H9 (cell line): ENCODE data around the gene PRDM2. TPM values are rescaled to one million over a fixed set of nuclear protein-coding genes. Genes with fewer than 3 reads are reported as not detected.
A peak's percentile ranks its signal among the peaks of the same experiment; 100 is the strongest.

Experiments used
- DNase-seq: peaks from one replicate; pipeline ENCODE4 v3.0.0-alpha.2; 2017
- H2AFZ ChIP-seq: one replicate; pipeline ENCODE4 v1.6.1; 2013; ENCODE audit warnings: mild to moderate bottlenecking, low read length, control low read depth, moderate library complexity
- H2AK5ac ChIP-seq: 2 replicates; pipeline ENCODE4 v1.6.1; 2013; ENCODE audit warnings: low read length, control low read depth, mixed read lengths; ENCODE audit not compliant: insufficient read length
- H2BK120ac ChIP-seq: one replicate; pipeline ENCODE4 v1.6.1; 2013; ENCODE audit warnings: low read depth, mild to moderate bottlenecking, low read length, control low read depth, inconsistent platforms; ENCODE audit not compliant: poor library complexity, severe bottlenecking
- H2BK12ac ChIP-seq: 2 replicates; pipeline ENCODE4 v1.6.1; 2013; ENCODE audit warnings: low read length, control low read depth, mixed read lengths, low read depth; ENCODE audit not compliant: insufficient read length
- H2BK15ac ChIP-seq: 2 replicates; pipeline ENCODE4 v1.6.1; 2013; ENCODE audit warnings: low read depth, low read length, control low read depth
- H2BK20ac ChIP-seq: one replicate; pipeline ENCODE4 v1.6.1; 2013; ENCODE audit warnings: low read depth, mild to moderate bottlenecking, low read length, control low read depth, inconsistent platforms; ENCODE audit not compliant: poor library complexity, severe bottlenecking
- H2BK5ac ChIP-seq: 2 replicates; pipeline ENCODE4 v1.6.1; 2013; ENCODE audit warnings: low read length, control low read depth, mixed read lengths; ENCODE audit not compliant: insufficient read length
- H3K14ac ChIP-seq: 2 replicates; pipeline ENCODE4 v1.6.1; 2013; ENCODE audit warnings: low read length, control low read depth; ENCODE audit not compliant: insufficient read depth
- H3K18ac ChIP-seq: 2 replicates; pipeline ENCODE4 v1.6.1; 2013; ENCODE audit warnings: low read depth, mild to moderate bottlenecking, mixed read lengths, low read length, control low read depth; ENCODE audit not compliant: insufficient read length
- H3K23ac ChIP-seq: 2 replicates; pipeline ENCODE4 v1.6.1; 2013; ENCODE audit warnings: low read length, control low read depth, mixed read lengths, low read depth; ENCODE audit not compliant: insufficient read length
- H3K23me2 ChIP-seq: 2 replicates; pipeline ENCODE4 v1.6.1; 2013; ENCODE audit warnings: low read depth, mild to moderate bottlenecking, mixed read lengths, low read length, control low read depth; ENCODE audit not compliant: insufficient read length, poor library complexity, severe bottlenecking
- H3K27ac ChIP-seq: 2 replicates; pipeline ENCODE4 v1.5.1; 2013; ENCODE audit warnings: low read length, control low read depth, mixed read lengths, low read depth; ENCODE audit not compliant: insufficient read length
- H3K27me3 ChIP-seq: 2 replicates; pipeline ENCODE4 v1.6.1; 2013; ENCODE audit warnings: low read length, control low read depth, inconsistent platforms; ENCODE audit not compliant: insufficient read depth
- H3K4ac ChIP-seq: 2 replicates; pipeline ENCODE4 v1.6.1; 2013; ENCODE audit warnings: low read depth, mild to moderate bottlenecking, control low read depth, inconsistent platforms, low read length, moderate library complexity
- H3K4me1 ChIP-seq: 2 replicates; pipeline ENCODE4 v1.6.1; 2013; ENCODE audit warnings: low read length, control low read depth, inconsistent platforms; ENCODE audit not compliant: insufficient read depth
- H3K4me2 ChIP-seq: 2 replicates; pipeline ENCODE4 v1.6.1; 2013; ENCODE audit warnings: low read length, control low read depth, mixed read lengths; ENCODE audit not compliant: insufficient read length, insufficient read depth
- H3K56ac ChIP-seq: 2 replicates; pipeline ENCODE4 v1.6.1; 2013; ENCODE audit warnings: low read depth, mild to moderate bottlenecking, mixed read lengths, low read length, control low read depth; ENCODE audit not compliant: insufficient read length
- H3K79me1 ChIP-seq: 2 replicates; pipeline ENCODE4 v1.6.1; 2013; ENCODE audit warnings: low read depth, mild to moderate bottlenecking, moderate library complexity, low read length, control low read depth, inconsistent platforms; ENCODE audit not compliant: insufficient read depth, poor library complexity, severe bottlenecking
- H3K79me2 ChIP-seq: 2 replicates; pipeline ENCODE4 v1.6.1; 2013; ENCODE audit warnings: low read length, control low read depth, inconsistent platforms; ENCODE audit not compliant: insufficient read depth
- H3K9ac ChIP-seq: 2 replicates; pipeline ENCODE4 v1.6.1; 2013; ENCODE audit warnings: low read length, control low read depth, mixed read lengths; ENCODE audit not compliant: insufficient read length; ENCODE audit errors: extremely low read depth
- H3K9me3 ChIP-seq: one replicate; pipeline ENCODE4 v1.6.1; 2013; ENCODE audit warnings: low read depth, low read length, inconsistent platforms; ENCODE audit not compliant: control insufficient read depth
- H3T11ph ChIP-seq: one replicate; pipeline ENCODE4 v1.6.1; 2013; ENCODE audit warnings: mild to moderate bottlenecking, low read length, control low read depth, inconsistent platforms
- H4K20me1 ChIP-seq: one replicate; pipeline ENCODE4 v1.6.1; 2013; ENCODE audit not compliant: control insufficient read depth, insufficient read length, insufficient read depth
- H4K5ac ChIP-seq: 2 replicates; pipeline ENCODE4 v1.6.1; 2013; ENCODE audit warnings: low read depth, mild to moderate bottlenecking, mixed read lengths, low read length, control low read depth; ENCODE audit not compliant: insufficient read length
- H4K8ac ChIP-seq: replicated peaks from 2 replicates; pipeline ENCODE4 v1.6.1; 2013; ENCODE audit warnings: low read length, control low read depth, mixed read lengths, low read depth; ENCODE audit not compliant: insufficient read length
- H4K91ac ChIP-seq: 2 replicates; pipeline ENCODE4 v1.6.1; 2013; ENCODE audit warnings: low read depth, mild to moderate bottlenecking, moderate library complexity, mixed read lengths, low read length, control low read depth; ENCODE audit not compliant: insufficient read length
- H3K27ac Mint-ChIP-seq, 3 experiments: 2 replicates in 2 of 3; 3 replicates in 1 of 3; pipeline ENCODE4 v1.8.0; 2020 to 2021; ENCODE audit warnings: mixed read lengths in 3 of 3, mild to moderate bottlenecking in 1 of 3, moderate library complexity in 1 of 3
- H3K27me3 Mint-ChIP-seq: 2 replicates; pipeline ENCODE4 v1.8.0; 2021; ENCODE audit warnings: low read depth, mild to moderate bottlenecking, moderate library complexity, mixed read lengths
- H3K36me3 Mint-ChIP-seq, 3 experiments: 2 replicates in 2 of 3; 3 replicates in 1 of 3; pipeline ENCODE4 v1.8.0; 2020 to 2021; ENCODE audit warnings: low read depth in 3 of 3, mixed read lengths in 3 of 3; ENCODE audit not compliant: insufficient read depth in 1 of 3
- H3K4me1 Mint-ChIP-seq, 2 experiments: 2 replicates each; pipeline ENCODE4 v1.8.0; 2020; ENCODE audit warnings: mixed read lengths in 2 of 2
- H3K4me3 Mint-ChIP-seq, 2 experiments: 2 replicates in 1 of 2; 3 replicates in 1 of 2; pipeline ENCODE4 v1.8.0; 2020 to 2021; ENCODE audit warnings: mild to moderate bottlenecking in 2 of 2, mixed read lengths in 2 of 2, moderate library complexity in 1 of 2
- H3K9me3 Mint-ChIP-seq, 2 experiments: 2 replicates in 1 of 2; 3 replicates in 1 of 2; pipeline ENCODE4 v1.8.0; 2020; ENCODE audit warnings: mild to moderate bottlenecking in 2 of 2, mixed read lengths in 2 of 2, moderate library complexity in 1 of 2
- WGBS: extraction: QIAGEN DNeasy Blood & Tissue Kit; methylation state at CpG from one replicate; pipeline ENCODE4 v1.1.7; 2013; ENCODE audit warnings: missing lambda C conversion rate, low lambda C conversion rate, mixed read lengths; ENCODE audit not compliant: insufficient read length; ENCODE audit errors: extremely low coverage; 5-methylcytosine and 5-hydroxymethylcytosine counted together
- total RNA-seq: library from RNA; stranded (reverse); gene quantifications from 2 replicates; pipeline ENCODE4 v1.2.1, GENCODE V29; 2021
- TF ChIP-seq, protein P1 (sequence below): fragments of 200-600 bp; sonication (generic); conservative IDR thresholded peaks from 3 replicates; pipeline ENCODE4 v1.8.0; 2021; ENCODE audit warnings: antibody characterized with exemption, mild to moderate bottlenecking

The PRDM2 gene
- total RNA-seq, 1 experiment from 2014 or later = 24.5 TPM

DNA sequence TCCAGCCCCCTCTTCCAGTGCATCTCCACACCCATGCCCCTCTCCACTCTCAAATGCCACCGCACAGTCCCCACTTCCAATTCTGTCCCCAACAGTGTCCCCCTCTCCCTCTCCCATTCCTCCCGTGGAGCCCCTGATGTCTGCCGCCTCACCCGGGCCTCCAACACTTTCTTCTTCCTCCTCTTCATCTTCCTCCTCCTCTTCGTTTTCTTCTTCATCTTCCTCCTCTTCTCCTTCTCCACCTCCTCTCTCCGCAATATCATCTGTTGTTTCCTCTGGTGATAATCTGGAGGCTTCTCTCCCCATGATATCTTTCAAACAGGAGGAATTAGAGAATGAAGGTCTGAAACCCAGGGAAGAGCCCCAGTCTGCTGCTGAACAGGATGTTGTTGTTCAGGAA is 80.8 kb downstream of the PRDM2 start:
- peaks cover 10 to 47% (median 36%) of the 10 kb centered on the region in 3 experiments for H3K36me3 Mint-ChIP-seq
- H3K4me1 ChIP-seq = peaks cover 12% of the 10 kb centered on the region; the same call in 1 of the 2 replicates
- H3K23ac ChIP-seq = no peak overlapping the region
- TF ChIP-seq, protein P1, sequence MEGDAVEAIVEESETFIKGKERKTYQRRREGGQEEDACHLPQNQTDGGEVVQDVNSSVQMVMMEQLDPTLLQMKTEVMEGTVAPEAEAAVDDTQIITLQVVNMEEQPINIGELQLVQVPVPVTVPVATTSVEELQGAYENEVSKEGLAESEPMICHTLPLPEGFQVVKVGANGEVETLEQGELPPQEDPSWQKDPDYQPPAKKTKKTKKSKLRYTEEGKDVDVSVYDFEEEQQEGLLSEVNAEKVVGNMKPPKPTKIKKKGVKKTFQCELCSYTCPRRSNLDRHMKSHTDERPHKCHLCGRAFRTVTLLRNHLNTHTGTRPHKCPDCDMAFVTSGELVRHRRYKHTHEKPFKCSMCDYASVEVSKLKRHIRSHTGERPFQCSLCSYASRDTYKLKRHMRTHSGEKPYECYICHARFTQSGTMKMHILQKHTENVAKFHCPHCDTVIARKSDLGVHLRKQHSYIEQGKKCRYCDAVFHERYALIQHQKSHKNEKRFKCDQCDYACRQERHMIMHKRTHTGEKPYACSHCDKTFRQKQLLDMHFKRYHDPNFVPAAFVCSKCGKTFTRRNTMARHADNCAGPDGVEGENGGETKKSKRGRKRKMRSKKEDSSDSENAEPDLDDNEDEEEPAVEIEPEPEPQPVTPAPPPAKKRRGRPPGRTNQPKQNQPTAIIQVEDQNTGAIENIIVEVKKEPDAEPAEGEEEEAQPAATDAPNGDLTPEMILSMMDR = no peak
- H3K4me3 Mint-ChIP-seq = no peak overlapping the region
- H3K27me3 Mint-ChIP-seq = no peaks in the 10 kb centered on the region
- no peaks in the 10 kb centered on the region for H3K79me1 ChIP-seq
- no peak overlapping the region for H2AK5ac ChIP-seq
- no peak overlapping the region for H3K56ac ChIP-seq
- H3K9me3 ChIP-seq = no peaks in the 10 kb centered on the region
- no peak overlapping the region for H2BK12ac ChIP-seq
- H3K18ac ChIP-seq = no peak overlapping the region
- H4K20me1 ChIP-seq = no peaks in the 10 kb centered on the region
- no peak overlapping the region for H3K14ac ChIP-seq
- no peak overlapping the region for H2BK15ac ChIP-seq
- H3K4ac ChIP-seq = no peak overlapping the region
- H3K79me2 ChIP-seq = no peaks in the 10 kb centered on the region
- H3K27ac ChIP-seq = no peak overlapping the region
- no peaks in the 10 kb centered on the region for H3K27me3 ChIP-seq
- H3T11ph ChIP-seq = no peak overlapping the region
- H3K23me2 ChIP-seq = no peaks in the 10 kb centered on the region
- H3K4me1 Mint-ChIP-seq = peaks cover 10 to 31% of the 10 kb centered on the region in 2 experiments
- no CpG with 5 or more reads among the region's 6 CpGs for WGBS
- H3K4me2 ChIP-seq = no peak overlapping the region
- no peak overlapping the region for H2BK120ac ChIP-seq
- H2BK20ac ChIP-seq = no peak overlapping the region
- no peak overlapping the region for H2BK5ac ChIP-seq
- no peak overlapping the region for H4K8ac ChIP-seq
- H4K91ac ChIP-seq = no peak overlapping the region
- no peak overlapping the region for H3K9ac ChIP-seq
- no peak for DNase-seq
- H2AFZ ChIP-seq = no peak overlapping the region
- H4K5ac ChIP-seq = no peak overlapping the region
- no peaks in the 10 kb centered on the region for H3K9me3 Mint-ChIP-seq
- peak overlapping the region in 1 of 3 experiments; percentile 42; a peak in 1 of 7 replicates for H3K27ac Mint-ChIP-seq
